GM23338 (cell line): ENCODE measurements around the gene BUB1B. TPM values are rescaled to one million over a fixed set of nuclear protein-coding genes. Genes with fewer than 3 reads are reported as not detected.

Experiments used
- ATAC-seq: fragments of 200-7000 bp; cut with Tn5 transposase; 3 replicates; pipeline ENCODE4 v1.9.1; 2020
- DNase-seq: peaks from one replicate; pipeline ENCODE4 v3.0.0-alpha.2; 2015; ENCODE audit warnings: low spot score
- H2AFZ ChIP-seq: fragments of 200-600 bp; sonication (generic); 2 replicates; pipeline ENCODE4 v1.8.0; 2016; ENCODE audit warnings: antibody characterized with exemption, mild to moderate bottlenecking, moderate library complexity
- H3F3A ChIP-seq: fragments of 200-600 bp; sonication (generic); replicated peaks from 2 replicates; pipeline ENCODE4 v1.8.0; 2017; ENCODE audit warnings: antibody characterized with exemption, mixed run types, low read depth
- H3K27ac ChIP-seq: fragments of 200-600 bp; sonication (generic); 2 replicates; pipeline ENCODE4 v1.6.1; 2016; ENCODE audit warnings: low read depth
- H3K27me3 ChIP-seq: fragments of 200-600 bp; sonication (generic); 2 replicates; pipeline ENCODE4 v1.8.0; 2016; ENCODE audit warnings: mild to moderate bottlenecking, mixed run types, moderate library complexity; ENCODE audit not compliant: insufficient read depth
- H3K36me3 ChIP-seq: fragments of 200-600 bp; sonication (generic); 2 replicates; pipeline ENCODE4 v1.8.0; 2016; ENCODE audit warnings: mild to moderate bottlenecking; ENCODE audit not compliant: insufficient read depth
- H3K4me1 ChIP-seq: fragments of 200-600 bp; sonication (generic); 2 replicates; pipeline ENCODE4 v1.8.0; 2016; ENCODE audit warnings: mild to moderate bottlenecking, moderate library complexity; ENCODE audit not compliant: insufficient read depth
- H3K4me2 ChIP-seq: fragments of 200-600 bp; sonication (generic); 2 replicates; pipeline ENCODE4 v1.7.1; 2017; ENCODE audit warnings: mixed run types
- H3K4me3 ChIP-seq: fragments of 200-600 bp; sonication (generic); 2 replicates; pipeline ENCODE4 v1.6.1; 2016; ENCODE audit warnings: mixed run types
- H3K79me2 ChIP-seq: fragments of 200-600 bp; sonication (generic); replicated peaks from 2 replicates; pipeline ENCODE4 v1.8.0; 2017; ENCODE audit warnings: mild to moderate bottlenecking; ENCODE audit not compliant: insufficient read depth
- H3K9me2 ChIP-seq: fragments of 200-600 bp; sonication (generic); 2 replicates; pipeline ENCODE4 v1.8.0; 2017; ENCODE audit not compliant: insufficient read depth
- H4K20me1 ChIP-seq: fragments of 200-600 bp; sonication (generic); replicated peaks from 2 replicates; pipeline ENCODE4 v1.8.0; 2017; ENCODE audit warnings: mild to moderate bottlenecking; ENCODE audit not compliant: insufficient read depth
- H3K27ac Mint-ChIP-seq: 2 replicates; pipeline ENCODE4 v1.8.0; 2020; ENCODE audit warnings: inconsistent platforms, mild to moderate bottlenecking, moderate library complexity, mixed read lengths
- H3K27me3 Mint-ChIP-seq: 3 replicates; pipeline ENCODE4 v1.8.0; 2022; ENCODE audit warnings: low read depth, mild to moderate bottlenecking, moderate library complexity, mixed read lengths, inconsistent platforms; ENCODE audit not compliant: insufficient read depth, poor library complexity
- H3K36me3 Mint-ChIP-seq: 3 replicates; pipeline ENCODE4 v1.8.0; 2021; ENCODE audit warnings: low read depth, mild to moderate bottlenecking, inconsistent platforms, moderate library complexity, mixed read lengths
- H3K4me1 Mint-ChIP-seq: 3 replicates; pipeline ENCODE4 v1.8.0; 2020; ENCODE audit warnings: mild to moderate bottlenecking, inconsistent platforms, mixed read lengths
- H3K4me3 Mint-ChIP-seq: 3 replicates; pipeline ENCODE4 v1.8.0; 2021; ENCODE audit warnings: moderate library complexity, mild to moderate bottlenecking, inconsistent platforms, mixed read lengths
- H3K9me3 Mint-ChIP-seq: 3 replicates; pipeline ENCODE4 v1.8.0; 2020; ENCODE audit warnings: moderate library complexity, mild to moderate bottlenecking, inconsistent platforms, mixed read lengths
- CREB1 ChIP-seq: fragments of 250-450 bp; sonication (Bioruptor Pico); IDR thresholded peaks from 2 replicates; pipeline ENCODE4 v1.5.0; 2020; ENCODE audit warnings: low read depth, mild to moderate bottlenecking, moderate library complexity
- EZH2 ChIP-seq: fragments of 200-600 bp; sonication (generic); IDR thresholded peaks from one replicate; pipeline ENCODE4 v1.8.0; 2017; ENCODE audit warnings: antibody characterized with exemption, mild to moderate bottlenecking, low read depth; ENCODE audit not compliant: unreplicated experiment
- EZH2phosphoT487 ChIP-seq: fragments of 200-600 bp; sonication (generic); IDR thresholded peaks from one replicate; pipeline ENCODE4 v1.8.1; 2018; ENCODE audit warnings: antibody characterized with exemption; ENCODE audit not compliant: unreplicated experiment
- JUNB ChIP-seq: IDR thresholded peaks from one replicate; pipeline ENCODE4 v1.6.1; 2016; ENCODE audit warnings: antibody characterized with exemption; ENCODE audit not compliant: unreplicated experiment
- NANOG ChIP-seq: IDR thresholded peaks from 2 replicates; pipeline ENCODE4 v1.6.1; 2016; ENCODE audit warnings: antibody characterized with exemption, borderline replicate concordance
- POLR2AphosphoS5 ChIP-seq: IDR thresholded peaks from 2 replicates; pipeline ENCODE4 v1.6.1; 2016; ENCODE audit warnings: antibody characterized with exemption, low read depth
- REST ChIP-seq: IDR thresholded peaks from one replicate; pipeline ENCODE4 v1.6.1; 2018; ENCODE audit warnings: antibody characterized with exemption; ENCODE audit not compliant: unreplicated experiment
- STAT1 ChIP-seq: IDR thresholded peaks from one replicate; pipeline ENCODE4 v1.6.1; 2016; ENCODE audit warnings: antibody characterized with exemption; ENCODE audit not compliant: unreplicated experiment
- ZNF114 ChIP-seq: fragments of 250-450 bp; sonication (Bioruptor Pico); IDR thresholded peaks from 2 replicates; pipeline ENCODE4 v1.5.0; 2020; ENCODE audit warnings: mild to moderate bottlenecking, moderate library complexity
- ZNF331 ChIP-seq: fragments of 250-450 bp; sonication (Bioruptor Pico); IDR thresholded peaks from 2 replicates; pipeline ENCODE4 v1.5.0; 2020; ENCODE audit warnings: low read depth, mild to moderate bottlenecking, moderate library complexity
- polyA plus RNA-seq: library from polyadenylated mRNA; unstranded; fragments of >200 nt; fragmentation: Nextera tagmentation; extraction: Ambion mirVana; gene quantifications from 2 replicates; pipeline ENCODE4 v1.2.1, GENCODE V29; 2016
- total RNA-seq: library from RNA; depleted of rRNA; stranded (reverse); fragments of >200 nt; shearing (Covaris generic); gene quantifications from 2 replicates; pipeline ENCODE4 v1.2.3, GENCODE V29; 2014
- TF ChIP-seq, protein P1 (sequence below): IDR thresholded peaks from 2 replicates; pipeline ENCODE4 v1.6.1; 2016; ENCODE audit warnings: antibody characterized with exemption
- TF ChIP-seq, protein P2 (sequence below), 2 experiments: fragments of 200-600 bp in 1 of 2; sonication (generic) in 1 of 2; conservative IDR thresholded peaks; 2 replicates each; pipeline versions ENCODE4 v1.5.1 to v1.6.1; 2016 to 2017; ENCODE audit warnings: antibody characterized with exemption in 2 of 2, low read depth in 2 of 2, mild to moderate bottlenecking in 2 of 2, moderate library complexity in 1 of 2
- TF ChIP-seq, protein P3 (sequence below): fragments of 250-450 bp; sonication (Bioruptor Pico); IDR thresholded peaks from 2 replicates; pipeline ENCODE4 v1.5.0; 2020; ENCODE audit warnings: mild to moderate bottlenecking, moderate library complexity

Gene BUB1B
- total and polyA plus RNA-seq, 2 experiments from 2014 or later, result 77.7 to 160 TPM

DNA sequence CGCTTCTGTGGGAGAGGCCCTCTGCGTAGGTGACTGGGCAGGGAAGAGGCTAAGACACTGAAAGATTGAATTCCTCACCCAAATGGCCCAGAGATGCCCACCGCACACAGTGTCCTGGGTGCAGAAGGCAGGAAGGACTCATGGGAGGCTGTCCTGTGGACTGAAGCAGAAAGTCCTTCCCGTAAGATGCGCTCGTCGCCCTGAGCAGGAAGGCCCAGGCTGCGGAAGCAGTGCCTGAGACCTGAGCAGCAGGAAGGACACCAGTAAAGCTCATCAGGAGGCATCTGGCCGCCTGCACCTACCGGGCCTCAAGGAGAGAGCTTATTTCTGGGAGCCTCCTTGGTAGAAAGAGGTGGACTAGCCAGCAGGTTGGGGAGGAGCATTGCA is 81.3 kb downstream of the BUB1B start:
- H3K79me2 ChIP-seq, result no peaks in the 10 kb centered on the region
- peaks cover 38% of the 10 kb centered on the region for H3K4me1 Mint-ChIP-seq
- TF ChIP-seq JUNB, result no peak
- TF ChIP-seq EZH2phosphoT487, result no peak
- no peak for TF ChIP-seq NANOG
- TF ChIP-seq EZH2, result no peak
- no peak for TF ChIP-seq ZNF331 (CRISPR knock-in tag)
- no peak for TF ChIP-seq POLR2AphosphoS5
- TF ChIP-seq REST, result no peak
- TF ChIP-seq ZNF114 (CRISPR knock-in tag), result no peak
- no peak for TF ChIP-seq STAT1
- TF ChIP-seq, protein P1, sequence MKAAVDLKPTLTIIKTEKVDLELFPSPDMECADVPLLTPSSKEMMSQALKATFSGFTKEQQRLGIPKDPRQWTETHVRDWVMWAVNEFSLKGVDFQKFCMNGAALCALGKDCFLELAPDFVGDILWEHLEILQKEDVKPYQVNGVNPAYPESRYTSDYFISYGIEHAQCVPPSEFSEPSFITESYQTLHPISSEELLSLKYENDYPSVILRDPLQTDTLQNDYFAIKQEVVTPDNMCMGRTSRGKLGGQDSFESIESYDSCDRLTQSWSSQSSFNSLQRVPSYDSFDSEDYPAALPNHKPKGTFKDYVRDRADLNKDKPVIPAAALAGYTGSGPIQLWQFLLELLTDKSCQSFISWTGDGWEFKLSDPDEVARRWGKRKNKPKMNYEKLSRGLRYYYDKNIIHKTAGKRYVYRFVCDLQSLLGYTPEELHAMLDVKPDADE, result no peak
- TF ChIP-seq CREB1 (CRISPR knock-in tag), result no peak
- TF ChIP-seq, protein P2, sequence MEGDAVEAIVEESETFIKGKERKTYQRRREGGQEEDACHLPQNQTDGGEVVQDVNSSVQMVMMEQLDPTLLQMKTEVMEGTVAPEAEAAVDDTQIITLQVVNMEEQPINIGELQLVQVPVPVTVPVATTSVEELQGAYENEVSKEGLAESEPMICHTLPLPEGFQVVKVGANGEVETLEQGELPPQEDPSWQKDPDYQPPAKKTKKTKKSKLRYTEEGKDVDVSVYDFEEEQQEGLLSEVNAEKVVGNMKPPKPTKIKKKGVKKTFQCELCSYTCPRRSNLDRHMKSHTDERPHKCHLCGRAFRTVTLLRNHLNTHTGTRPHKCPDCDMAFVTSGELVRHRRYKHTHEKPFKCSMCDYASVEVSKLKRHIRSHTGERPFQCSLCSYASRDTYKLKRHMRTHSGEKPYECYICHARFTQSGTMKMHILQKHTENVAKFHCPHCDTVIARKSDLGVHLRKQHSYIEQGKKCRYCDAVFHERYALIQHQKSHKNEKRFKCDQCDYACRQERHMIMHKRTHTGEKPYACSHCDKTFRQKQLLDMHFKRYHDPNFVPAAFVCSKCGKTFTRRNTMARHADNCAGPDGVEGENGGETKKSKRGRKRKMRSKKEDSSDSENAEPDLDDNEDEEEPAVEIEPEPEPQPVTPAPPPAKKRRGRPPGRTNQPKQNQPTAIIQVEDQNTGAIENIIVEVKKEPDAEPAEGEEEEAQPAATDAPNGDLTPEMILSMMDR (conservative IDR thresholded peaks at IDR 0.05; ENCODE audit: low read depth in 2 of 2), result no peak
- TF ChIP-seq, protein P3, sequence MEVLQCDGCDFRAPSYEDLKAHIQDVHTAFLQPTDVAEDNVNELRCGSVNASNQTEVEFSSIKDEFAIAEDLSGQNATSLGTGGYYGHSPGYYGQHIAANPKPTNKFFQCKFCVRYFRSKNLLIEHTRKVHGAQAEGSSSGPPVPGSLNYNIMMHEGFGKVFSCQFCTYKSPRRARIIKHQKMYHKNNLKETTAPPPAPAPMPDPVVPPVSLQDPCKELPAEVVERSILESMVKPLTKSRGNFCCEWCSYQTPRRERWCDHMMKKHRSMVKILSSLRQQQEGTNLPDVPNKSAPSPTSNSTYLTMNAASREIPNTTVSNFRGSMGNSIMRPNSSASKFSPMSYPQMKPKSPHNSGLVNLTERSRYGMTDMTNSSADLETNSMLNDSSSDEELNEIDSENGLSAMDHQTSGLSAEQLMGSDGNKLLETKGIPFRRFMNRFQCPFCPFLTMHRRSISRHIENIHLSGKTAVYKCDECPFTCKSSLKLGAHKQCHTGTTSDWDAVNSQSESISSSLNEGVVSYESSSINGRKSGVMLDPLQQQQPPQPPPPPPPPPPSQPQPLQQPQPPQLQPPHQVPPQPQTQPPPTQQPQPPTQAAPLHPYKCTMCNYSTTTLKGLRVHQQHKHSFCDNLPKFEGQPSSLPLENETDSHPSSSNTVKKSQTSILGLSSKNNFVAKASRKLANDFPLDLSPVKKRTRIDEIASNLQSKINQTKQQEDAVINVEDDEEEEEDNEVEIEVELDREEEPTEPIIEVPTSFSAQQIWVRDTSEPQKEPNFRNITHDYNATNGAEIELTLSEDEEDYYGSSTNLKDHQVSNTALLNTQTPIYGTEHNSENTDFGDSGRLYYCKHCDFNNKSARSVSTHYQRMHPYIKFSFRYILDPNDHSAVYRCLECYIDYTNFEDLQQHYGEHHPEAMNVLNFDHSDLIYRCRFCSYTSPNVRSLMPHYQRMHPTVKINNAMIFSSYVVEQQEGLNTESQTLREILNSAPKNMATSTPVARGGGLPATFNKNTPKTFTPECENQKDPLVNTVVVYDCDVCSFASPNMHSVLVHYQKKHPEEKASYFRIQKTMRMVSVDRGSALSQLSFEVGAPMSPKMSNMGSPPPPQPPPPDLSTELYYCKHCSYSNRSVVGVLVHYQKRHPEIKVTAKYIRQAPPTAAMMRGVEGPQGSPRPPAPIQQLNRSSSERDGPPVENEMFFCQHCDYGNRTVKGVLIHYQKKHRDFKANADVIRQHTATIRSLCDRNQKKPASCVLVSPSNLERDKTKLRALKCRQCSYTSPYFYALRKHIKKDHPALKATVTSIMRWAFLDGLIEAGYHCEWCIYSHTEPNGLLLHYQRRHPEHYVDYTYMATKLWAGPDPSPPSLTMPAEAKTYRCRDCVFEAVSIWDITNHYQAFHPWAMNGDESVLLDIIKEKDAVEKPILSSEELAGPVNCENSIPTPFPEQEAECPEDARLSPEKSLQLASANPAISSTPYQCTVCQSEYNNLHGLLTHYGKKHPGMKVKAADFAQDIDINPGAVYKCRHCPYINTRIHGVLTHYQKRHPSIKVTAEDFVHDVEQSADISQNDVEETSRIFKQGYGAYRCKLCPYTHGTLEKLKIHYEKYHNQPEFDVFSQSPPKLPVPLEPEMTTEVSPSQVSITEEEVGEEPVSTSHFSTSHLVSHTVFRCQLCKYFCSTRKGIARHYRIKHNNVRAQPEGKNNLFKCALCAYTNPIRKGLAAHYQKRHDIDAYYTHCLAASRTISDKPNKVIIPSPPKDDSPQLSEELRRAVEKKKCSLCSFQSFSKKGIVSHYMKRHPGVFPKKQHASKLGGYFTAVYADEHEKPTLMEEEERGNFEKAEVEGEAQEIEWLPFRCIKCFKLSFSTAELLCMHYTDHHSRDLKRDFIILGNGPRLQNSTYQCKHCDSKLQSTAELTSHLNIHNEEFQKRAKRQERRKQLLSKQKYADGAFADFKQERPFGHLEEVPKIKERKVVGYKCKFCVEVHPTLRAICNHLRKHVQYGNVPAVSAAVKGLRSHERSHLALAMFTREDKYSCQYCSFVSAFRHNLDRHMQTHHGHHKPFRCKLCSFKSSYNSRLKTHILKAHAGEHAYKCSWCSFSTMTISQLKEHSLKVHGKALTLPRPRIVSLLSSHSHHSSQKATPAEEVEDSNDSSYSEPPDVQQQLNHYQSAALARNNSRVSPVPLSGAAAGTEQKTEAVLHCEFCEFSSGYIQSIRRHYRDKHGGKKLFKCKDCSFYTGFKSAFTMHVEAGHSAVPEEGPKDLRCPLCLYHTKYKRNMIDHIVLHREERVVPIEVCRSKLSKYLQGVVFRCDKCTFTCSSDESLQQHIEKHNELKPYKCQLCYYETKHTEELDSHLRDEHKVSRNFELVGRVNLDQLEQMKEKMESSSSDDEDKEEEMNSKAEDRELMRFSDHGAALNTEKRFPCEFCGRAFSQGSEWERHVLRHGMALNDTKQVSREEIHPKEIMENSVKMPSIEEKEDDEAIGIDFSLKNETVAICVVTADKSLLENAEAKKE, result no peak
- H3K9me3 Mint-ChIP-seq, result no peaks in the 10 kb centered on the region
- no peak overlapping the region for H3K4me3 ChIP-seq
- H3K27me3 Mint-ChIP-seq, result peaks cover 22% of the 10 kb centered on the region
- ATAC-seq (no peak), DNase-seq (no peak)
- H3K27ac Mint-ChIP-seq, result no peak overlapping the region
- H3K4me3 Mint-ChIP-seq, result no peak overlapping the region
- H3K27me3 ChIP-seq, result peaks cover 8% of the 10 kb centered on the region; the same call in 1 of the 2 replicates
- no peaks in the 10 kb centered on the region; the same call in 2 of the 3 replicates for H3K36me3 Mint-ChIP-seq
- peaks cover 17% of the 10 kb centered on the region for H3K4me1 ChIP-seq
- H2AFZ ChIP-seq, result no peak overlapping the region
- no peaks in the 10 kb centered on the region for H3K36me3 ChIP-seq
- no peaks in the 10 kb centered on the region for H4K20me1 ChIP-seq
- no peak overlapping the region for H3K4me2 ChIP-seq
- peaks cover 12% of the 10 kb centered on the region; the same call in 1 of the 2 replicates for H3F3A ChIP-seq
- H3K27ac ChIP-seq, result no peak overlapping the region
- no peaks in the 10 kb centered on the region for H3K9me2 ChIP-seq
